ENCODE results near the gene TRIM25. TPM values are rescaled to one million over a fixed set of nuclear protein-coding genes. Genes with fewer than 3 reads are reported as not detected.

TRIM25 gene
- total RNA-seq, 1 donor from 2014 or later = 17.2 TPM

DNA sequence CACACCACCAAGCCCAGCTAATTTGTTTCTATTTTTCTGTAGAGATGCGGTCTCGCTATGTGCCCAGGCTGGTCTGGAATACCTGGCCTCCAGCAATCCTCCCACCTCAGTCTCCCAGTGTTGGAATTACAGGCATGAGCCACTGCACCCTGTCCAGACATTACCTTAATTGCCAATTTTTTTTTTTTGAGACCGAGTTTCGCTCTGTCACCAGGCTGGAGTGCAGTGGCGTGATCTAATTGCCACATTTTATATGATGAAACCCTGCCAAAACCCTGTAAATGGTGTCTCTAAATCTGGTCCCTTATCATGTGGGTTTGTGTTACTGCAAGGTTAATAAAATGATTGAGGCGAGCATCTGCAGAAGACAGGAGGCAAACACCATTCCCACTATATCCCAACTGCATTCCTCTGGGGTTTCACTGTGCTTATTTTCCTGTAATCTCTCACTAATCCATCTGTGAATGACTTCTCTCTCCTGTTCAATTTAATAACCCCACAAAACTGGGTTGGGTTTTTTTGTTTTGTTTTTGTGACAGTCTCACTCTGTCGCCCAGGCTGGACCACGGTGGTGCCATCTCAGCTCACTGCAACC, 19.4 kb upstream of the TRIM25 start:
- no peak overlapping the region for H3K4me3 ChIP-seq
- TF ChIP-seq, protein P1, sequence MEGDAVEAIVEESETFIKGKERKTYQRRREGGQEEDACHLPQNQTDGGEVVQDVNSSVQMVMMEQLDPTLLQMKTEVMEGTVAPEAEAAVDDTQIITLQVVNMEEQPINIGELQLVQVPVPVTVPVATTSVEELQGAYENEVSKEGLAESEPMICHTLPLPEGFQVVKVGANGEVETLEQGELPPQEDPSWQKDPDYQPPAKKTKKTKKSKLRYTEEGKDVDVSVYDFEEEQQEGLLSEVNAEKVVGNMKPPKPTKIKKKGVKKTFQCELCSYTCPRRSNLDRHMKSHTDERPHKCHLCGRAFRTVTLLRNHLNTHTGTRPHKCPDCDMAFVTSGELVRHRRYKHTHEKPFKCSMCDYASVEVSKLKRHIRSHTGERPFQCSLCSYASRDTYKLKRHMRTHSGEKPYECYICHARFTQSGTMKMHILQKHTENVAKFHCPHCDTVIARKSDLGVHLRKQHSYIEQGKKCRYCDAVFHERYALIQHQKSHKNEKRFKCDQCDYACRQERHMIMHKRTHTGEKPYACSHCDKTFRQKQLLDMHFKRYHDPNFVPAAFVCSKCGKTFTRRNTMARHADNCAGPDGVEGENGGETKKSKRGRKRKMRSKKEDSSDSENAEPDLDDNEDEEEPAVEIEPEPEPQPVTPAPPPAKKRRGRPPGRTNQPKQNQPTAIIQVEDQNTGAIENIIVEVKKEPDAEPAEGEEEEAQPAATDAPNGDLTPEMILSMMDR (IDR thresholded peaks at IDR 0.05; ENCODE audit: borderline replicate concordance) = no peak
- H3K27ac ChIP-seq (replicated peaks) = no peak overlapping the region
- H3K9me3 ChIP-seq (replicated peaks) = peaks cover 20% of the 10 kb centered on the region
- DNase-seq = no peak
- H3K36me3 ChIP-seq = peaks cover 43% of the 10 kb centered on the region
- no peaks in the 10 kb centered on the region for H3K27me3 ChIP-seq (ENCODE audit: low read depth)
- H3K4me1 ChIP-seq = peaks cover 5% of the 10 kb centered on the region
- intact Hi-C loops (cut with micrococcal nuclease) = no loop called here

DNA sequence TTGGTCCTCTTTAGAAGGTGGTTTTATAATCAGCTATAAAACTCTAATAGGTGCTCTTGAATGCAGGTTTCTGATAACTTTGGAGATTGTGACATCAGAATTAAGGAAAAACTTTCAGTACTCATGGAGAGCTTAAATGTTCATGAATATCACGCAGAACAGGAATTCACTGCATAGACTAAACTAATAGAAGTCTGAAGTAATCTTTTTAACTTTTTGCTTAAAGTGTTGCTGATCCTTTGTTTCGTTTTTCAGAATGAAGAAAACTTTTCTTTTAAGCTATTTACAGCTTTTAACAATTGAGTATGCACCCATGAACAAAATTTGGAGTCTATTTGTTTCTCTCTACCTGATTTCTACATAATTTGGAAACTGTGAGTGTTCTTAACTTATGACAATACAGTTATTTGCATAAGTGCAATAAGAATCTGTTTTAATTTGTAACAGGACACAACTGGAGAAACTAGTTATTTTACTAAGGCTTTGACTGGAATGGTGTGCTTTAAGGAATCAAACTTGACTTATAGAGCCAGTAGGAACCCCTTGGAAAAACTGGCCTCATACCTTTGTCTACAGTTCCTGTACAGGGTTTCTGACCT, 17.0 kb upstream of the TRIM25 start:
- no peak overlapping the region for H3K4me3 ChIP-seq
- H3K36me3 ChIP-seq = peaks cover 22% of the 10 kb centered on the region
- no peaks in the 10 kb centered on the region for H3K4me1 ChIP-seq
- H3K27me3 ChIP-seq (ENCODE audit: low read depth) = no peaks in the 10 kb centered on the region
- H3K27ac ChIP-seq (replicated peaks) = no peak overlapping the region
- TF ChIP-seq, protein P1 (IDR thresholded peaks at IDR 0.05; ENCODE audit: borderline replicate concordance) = no peak
- H3K9me3 ChIP-seq (replicated peaks) = peaks cover 20% of the 10 kb centered on the region
- intact Hi-C loops (cut with micrococcal nuclease) = no loop called here
- DNase-seq = no peak

DNA sequence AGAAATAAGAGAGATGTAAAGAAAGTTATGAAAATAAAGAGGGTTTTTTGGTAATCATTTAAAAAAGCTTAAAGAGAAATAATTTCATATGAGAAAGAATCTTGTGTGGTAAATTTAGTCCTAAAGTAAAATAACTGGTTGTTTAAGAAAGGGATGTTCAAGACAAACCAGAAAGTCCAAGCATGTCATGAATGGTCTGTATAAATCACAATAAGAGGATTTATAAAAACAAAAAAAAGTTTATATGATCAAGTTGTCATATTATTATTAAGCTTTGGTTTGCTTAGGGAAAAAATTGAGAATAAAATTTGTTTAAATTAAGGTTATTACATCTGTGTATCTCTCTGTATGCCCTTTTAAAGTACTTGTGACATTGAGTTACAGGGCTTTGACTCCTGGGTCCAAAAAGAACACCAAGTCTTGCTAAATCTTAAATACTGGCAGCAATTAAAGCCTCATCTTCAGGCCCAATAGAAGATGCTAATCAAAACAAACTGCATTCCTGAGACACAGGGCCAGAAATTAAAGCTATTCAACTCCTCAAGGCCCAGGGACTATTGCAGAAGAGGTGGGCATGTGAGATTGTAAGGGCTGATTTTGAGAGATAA, 15.6 kb upstream of the TRIM25 start:
- H3K4me1 ChIP-seq = no peaks in the 10 kb centered on the region
- DNase-seq = no peak
- peaks cover 13% of the 10 kb centered on the region for H3K36me3 ChIP-seq
- H3K9me3 ChIP-seq (replicated peaks) = peaks cover 20% of the 10 kb centered on the region
- H3K4me3 ChIP-seq = no peak overlapping the region
- H3K27ac ChIP-seq (replicated peaks) = no peak overlapping the region
- no peaks in the 10 kb centered on the region for H3K27me3 ChIP-seq (ENCODE audit: low read depth)
- intact Hi-C loops (cut with micrococcal nuclease) = no loop called here
- TF ChIP-seq, protein P1 (IDR thresholded peaks at IDR 0.05; ENCODE audit: borderline replicate concordance) = no peak

GRCh38 chr17:56928586-56928985, 14.7 kb upstream of the TRIM25 start:
- DNase-seq = no peak
- Histone ChIP-seq H3K36me3 (peaks cover 5% of the 10 kb centered on the region), H3K4me3 (no peak overlapping the region), H3K27me3 (ENCODE audit: low read depth) (no peaks in the 10 kb centered on the region), H3K9me3 (replicated peaks) (peaks cover 20% of the 10 kb centered on the region), H3K4me1 (no peaks in the 10 kb centered on the region), H3K27ac (replicated peaks) (no peak overlapping the region)
- TF ChIP-seq, protein P1 (IDR thresholded peaks at IDR 0.05; ENCODE audit: borderline replicate concordance) = no peak
- intact Hi-C loops (cut with micrococcal nuclease) = no loop called here

DNA sequence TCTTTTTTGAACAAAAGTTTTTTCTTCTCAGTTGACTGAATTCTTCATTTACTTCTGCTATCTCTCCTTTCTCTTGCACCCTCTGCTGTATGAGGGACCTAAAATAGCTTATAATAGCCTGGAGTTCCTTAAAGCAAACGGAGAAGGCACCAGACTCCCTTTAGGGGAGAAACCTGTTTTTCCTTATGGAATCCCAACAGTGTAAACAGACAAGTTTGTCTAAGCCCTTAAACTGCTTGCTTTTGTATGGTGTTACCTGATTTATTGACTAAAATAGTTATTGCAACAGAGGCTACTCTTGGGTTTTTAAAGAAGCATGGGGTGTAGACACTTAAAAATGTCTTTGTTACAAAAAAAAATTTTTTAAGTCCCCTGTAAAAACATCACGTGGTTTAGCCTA, 12.9 kb upstream of the TRIM25 start:
- H3K36me3 ChIP-seq = no peaks in the 10 kb centered on the region
- H3K27me3 ChIP-seq (ENCODE audit: low read depth) = no peaks in the 10 kb centered on the region
- no peak for DNase-seq
- TF ChIP-seq, protein P1 (IDR thresholded peaks at IDR 0.05; ENCODE audit: borderline replicate concordance) = no peak
- H3K9me3 ChIP-seq (replicated peaks) = peaks cover 20% of the 10 kb centered on the region
- no peak overlapping the region for H3K27ac ChIP-seq (replicated peaks)
- intact Hi-C loops (cut with micrococcal nuclease) = no loop called here
- H3K4me3 ChIP-seq = no peak overlapping the region
- H3K4me1 ChIP-seq = no peaks in the 10 kb centered on the region

Measured in left ventricle myocardium inferior (tissue), 1 donor.